Karpas-422 (cell line): ENCODE data around the gene TAGLN. TPM values are rescaled to one million over a fixed set of nuclear protein-coding genes. Genes with fewer than 3 reads are reported as not detected.
"Not testable (repeated sequence)": the region's sequence is repeated elsewhere in the genome, so short reads cannot be mapped to it uniquely, and the experiment has no call there.

Experiments
- DNase-seq: peaks from one replicate; pipeline ENCODE4 v3.0.0-alpha.2; 2015
- H2AFZ ChIP-seq: fragments of 200-600 bp; sonication (generic); 2 replicates; pipeline ENCODE4 v1.6.1; 2014; ENCODE audit warnings: antibody characterized with exemption, low read length, mixed read lengths
- H3K27ac ChIP-seq: fragments of 200-600 bp; sonication (generic); 2 replicates; pipeline ENCODE4 v1.5.1; 2014; ENCODE audit warnings: mild to moderate bottlenecking, low read length, moderate library complexity
- H3K27me3 ChIP-seq: fragments of 200-600 bp; sonication (generic); 2 replicates; pipeline ENCODE4 v1.6.1; 2014; ENCODE audit warnings: low read length, mixed read lengths
- H3K36me3 ChIP-seq: fragments of 200-600 bp; sonication (generic); 2 replicates; pipeline ENCODE4 v1.6.1; 2014; ENCODE audit warnings: low read length, mixed read lengths; ENCODE audit not compliant: insufficient read depth
- H3K4me1 ChIP-seq: fragments of 200-600 bp; sonication (generic); 2 replicates; pipeline ENCODE4 v1.6.1; 2014; ENCODE audit warnings: mild to moderate bottlenecking, low read length, mixed read lengths
- H3K4me2 ChIP-seq: fragments of 200-600 bp; sonication (generic); 2 replicates; pipeline ENCODE4 v1.6.1; 2014; ENCODE audit warnings: low read length, low read depth, mild to moderate bottlenecking; ENCODE audit not compliant: poor library complexity, severe bottlenecking
- H3K4me3 ChIP-seq: fragments of 200-600 bp; sonication (generic); 2 replicates; pipeline ENCODE4 v1.5.1; 2014; ENCODE audit warnings: mild to moderate bottlenecking, antibody characterized with exemption, low read length, mixed read lengths
- H3K79me2 ChIP-seq: fragments of 200-600 bp; sonication (generic); 2 replicates; pipeline ENCODE4 v1.6.1; 2014; ENCODE audit warnings: mild to moderate bottlenecking, low read length, mixed read lengths
- H3K9ac ChIP-seq: fragments of 200-600 bp; sonication (generic); 2 replicates; pipeline ENCODE4 v1.6.0; 2014; ENCODE audit warnings: low read length
- H3K9me2 ChIP-seq: fragments of 200-600 bp; sonication (generic), shearing (Covaris generic); replicated peaks from 2 replicates; pipeline ENCODE4 v1.6.0; 2014; ENCODE audit warnings: mild to moderate bottlenecking, low read length, moderate library complexity; ENCODE audit not compliant: insufficient read depth
- H3K9me3 ChIP-seq: fragments of 300-700, 200-600 bp; sonication (generic); 2 replicates; pipeline ENCODE4 v1.6.1; 2014; ENCODE audit warnings: low read length, mixed read lengths
- H4K20me1 ChIP-seq: fragments of 200-600 bp; sonication (generic); 2 replicates; pipeline ENCODE4 v1.6.1; 2014; ENCODE audit warnings: mild to moderate bottlenecking, antibody characterized with exemption, low read length, low read depth; ENCODE audit not compliant: insufficient read depth
- total RNA-seq: library from RNA; depleted of rRNA; stranded (reverse); fragments of >200 nt; shearing (Covaris generic); gene quantifications from 2 replicates; pipeline ENCODE4 v1.2.3, GENCODE V29; 2014; ENCODE audit warnings: low replicate concordance

Gene TAGLN
- total RNA-seq, 1 experiment from 2014 or later = 3.3 TPM

DNA sequence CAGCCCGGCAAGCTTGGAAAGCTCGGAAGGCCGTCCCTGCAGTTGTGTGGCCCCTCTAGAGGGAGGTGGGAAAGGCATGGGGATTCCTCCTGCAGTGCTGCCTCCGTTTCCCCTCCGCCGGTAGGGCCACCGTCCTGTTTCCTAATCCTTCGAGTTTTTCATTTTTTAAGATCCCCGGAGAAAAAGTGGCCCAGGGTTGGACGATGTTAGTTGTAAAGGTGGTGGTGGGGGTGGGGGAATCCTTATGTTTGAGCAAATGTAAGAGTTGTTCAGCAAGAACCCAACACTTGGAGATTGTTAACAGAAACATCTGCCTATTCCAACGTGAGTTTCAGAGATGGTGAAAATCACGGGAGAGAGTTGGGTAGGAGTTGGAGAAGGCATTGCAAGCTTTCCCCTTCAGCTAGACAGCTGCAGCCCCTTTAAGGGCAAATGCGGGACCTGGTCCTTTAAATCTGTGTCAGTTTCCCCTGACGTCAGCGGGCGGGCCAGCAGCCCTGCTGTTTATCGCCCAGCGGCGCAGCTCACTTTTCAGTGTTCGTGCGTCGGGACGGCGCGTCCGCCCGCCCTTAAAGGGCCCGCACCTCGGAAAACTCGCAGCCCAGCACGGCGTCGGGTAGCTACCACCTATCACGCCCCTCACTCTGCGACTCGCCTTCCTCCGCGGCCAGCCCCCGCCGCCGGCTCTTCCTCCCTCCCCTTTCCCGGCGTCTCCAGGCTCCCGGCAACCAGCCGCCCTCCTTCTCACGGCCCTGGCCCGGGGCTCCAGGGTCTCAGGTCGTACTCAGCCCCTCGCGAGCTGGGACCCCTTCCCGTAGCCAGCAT lies 20.7 kb upstream of the TAGLN start, which contains the start of gene SIDT2:
TSS of gene SIDT2 (plus strand) at position 534 of the 825 bp plus-strand sequence. CDS start 521 bp downstream, outside the sequence.
- Histone ChIP-seq H3K27me3 (no peaks in the 10 kb centered on the region), H3K36me3 (no peaks in the 10 kb centered on the region), H2AFZ (no peak within 1 kb of the TSS), H3K79me2 (0 out of 2 replicates have a peak, but pooled peaks cover 3% of the 10 kb centered on the region), H3K27ac (peak within 1 kb of the TSS; percentile 52), H3K4me2 (peak within 1 kb of the TSS; percentile 84), H3K9me3 (no peaks in the 10 kb centered on the region), H3K9me2 (no peaks in the 10 kb centered on the region), H4K20me1 (no peaks in the 10 kb centered on the region), H3K4me1 (peaks cover 23% of the 10 kb centered on the region), H3K4me3 (peak within 1 kb of the TSS; percentile 78), H3K9ac (peak within 1 kb of the TSS; percentile 77)
- DNase-seq = peak; percentile 92

DNA sequence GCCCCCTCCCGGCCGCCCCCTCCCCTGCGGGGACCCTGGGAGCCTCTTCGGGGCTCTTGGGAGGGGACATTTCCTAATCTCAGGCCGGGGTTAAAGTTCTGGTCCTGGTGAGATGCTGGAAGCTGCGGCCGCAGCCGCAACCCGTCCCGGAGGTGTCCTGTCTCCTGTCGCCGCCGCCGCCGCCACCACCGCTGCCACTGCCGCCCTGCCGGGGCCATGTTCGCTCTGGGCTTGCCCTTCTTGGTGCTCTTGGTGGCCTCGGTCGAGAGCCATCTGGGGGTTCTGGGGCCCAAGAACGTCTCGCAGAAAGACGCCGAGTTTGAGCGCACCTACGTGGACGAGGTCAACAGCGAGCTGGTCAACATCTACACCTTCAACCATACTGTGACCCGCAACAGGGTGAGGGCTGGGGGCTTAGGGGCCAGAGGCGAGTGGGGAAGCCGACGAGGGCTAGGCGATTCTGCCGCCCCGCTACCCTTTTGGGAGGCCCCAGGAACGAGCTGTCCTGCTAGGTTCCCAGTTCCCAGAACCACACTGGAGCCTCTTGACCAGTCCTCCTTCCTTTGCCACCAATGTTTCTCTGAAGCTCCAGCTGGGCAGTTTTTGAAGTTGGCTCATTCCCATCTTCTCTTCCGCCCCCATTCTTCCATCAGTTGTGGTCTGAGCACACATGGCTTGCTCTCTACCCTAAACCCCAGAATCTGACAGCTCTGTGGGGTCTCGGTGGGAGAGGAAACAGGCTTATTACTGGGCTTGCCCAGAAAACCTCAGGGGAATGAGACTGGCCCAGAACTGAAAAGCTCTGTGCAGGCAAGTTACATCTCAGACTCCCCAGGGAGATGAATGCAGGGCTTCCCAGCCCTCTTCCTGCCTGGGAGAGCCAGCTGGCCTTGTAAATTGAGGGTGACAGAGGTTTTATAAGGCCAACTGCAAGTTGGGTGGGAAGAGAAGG lies 19.8 kb upstream of the TAGLN start:
- no peaks in the 10 kb centered on the region for H3K9me2 ChIP-seq
- H3K36me3 ChIP-seq = no peaks in the 10 kb centered on the region
- H3K9me3 ChIP-seq = no peaks in the 10 kb centered on the region
- H3K79me2 ChIP-seq = 0 out of 2 replicates have a peak, but pooled peaks cover 3% of the 10 kb centered on the region
- H3K27me3 ChIP-seq = no peaks in the 10 kb centered on the region
- peaks cover 23% of the 10 kb centered on the region for H3K4me1 ChIP-seq
- H2AFZ ChIP-seq = no peak overlapping the region
- H3K4me2 ChIP-seq = peak overlapping the region; percentile 84
- no peaks in the 10 kb centered on the region for H4K20me1 ChIP-seq
- peak; percentile 51 for DNase-seq
- H3K27ac ChIP-seq = peak overlapping the region; percentile 52
- H3K4me3 ChIP-seq = peak overlapping the region; percentile 78
- peak overlapping the region; percentile 77 for H3K9ac ChIP-seq

DNA sequence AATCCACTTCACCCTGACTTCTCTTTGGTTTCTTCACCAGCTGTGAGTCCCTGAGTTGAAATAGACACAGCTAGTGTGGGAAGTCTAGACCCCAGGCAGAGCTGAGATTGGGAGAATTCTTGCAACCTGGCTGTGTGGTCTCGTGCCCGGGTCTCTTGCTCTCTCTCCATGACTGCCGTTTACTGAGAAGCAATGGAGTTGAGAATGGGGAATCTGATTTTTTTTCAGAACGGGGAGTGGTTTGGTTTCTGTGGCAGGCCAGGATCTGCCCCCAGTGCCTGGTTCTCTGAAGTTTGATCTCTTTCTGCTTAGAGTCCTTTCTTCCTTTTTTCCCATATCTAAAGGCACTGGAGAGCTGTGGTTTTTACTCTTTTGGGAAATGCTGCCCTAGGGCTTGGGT lies 19.1 kb upstream of the TAGLN start:
- peak; percentile 34 for DNase-seq
- H3K4me3 ChIP-seq = peak overlapping the region; percentile 78
- H3K4me2 ChIP-seq = peak overlapping the region; percentile 84
- H3K27me3 ChIP-seq = no peaks in the 10 kb centered on the region
- no peaks in the 10 kb centered on the region for H3K36me3 ChIP-seq
- H3K9me2 ChIP-seq = no peaks in the 10 kb centered on the region
- peak overlapping the region; percentile 52 for H3K27ac ChIP-seq
- 0 out of 2 replicates have a peak, but pooled peaks cover 3% of the 10 kb centered on the region for H3K79me2 ChIP-seq
- no peaks in the 10 kb centered on the region for H4K20me1 ChIP-seq
- H3K4me1 ChIP-seq = peaks cover 23% of the 10 kb centered on the region
- no peak overlapping the region for H2AFZ ChIP-seq
- no peaks in the 10 kb centered on the region for H3K9me3 ChIP-seq
- peak overlapping the region; percentile 77 for H3K9ac ChIP-seq

DNA sequence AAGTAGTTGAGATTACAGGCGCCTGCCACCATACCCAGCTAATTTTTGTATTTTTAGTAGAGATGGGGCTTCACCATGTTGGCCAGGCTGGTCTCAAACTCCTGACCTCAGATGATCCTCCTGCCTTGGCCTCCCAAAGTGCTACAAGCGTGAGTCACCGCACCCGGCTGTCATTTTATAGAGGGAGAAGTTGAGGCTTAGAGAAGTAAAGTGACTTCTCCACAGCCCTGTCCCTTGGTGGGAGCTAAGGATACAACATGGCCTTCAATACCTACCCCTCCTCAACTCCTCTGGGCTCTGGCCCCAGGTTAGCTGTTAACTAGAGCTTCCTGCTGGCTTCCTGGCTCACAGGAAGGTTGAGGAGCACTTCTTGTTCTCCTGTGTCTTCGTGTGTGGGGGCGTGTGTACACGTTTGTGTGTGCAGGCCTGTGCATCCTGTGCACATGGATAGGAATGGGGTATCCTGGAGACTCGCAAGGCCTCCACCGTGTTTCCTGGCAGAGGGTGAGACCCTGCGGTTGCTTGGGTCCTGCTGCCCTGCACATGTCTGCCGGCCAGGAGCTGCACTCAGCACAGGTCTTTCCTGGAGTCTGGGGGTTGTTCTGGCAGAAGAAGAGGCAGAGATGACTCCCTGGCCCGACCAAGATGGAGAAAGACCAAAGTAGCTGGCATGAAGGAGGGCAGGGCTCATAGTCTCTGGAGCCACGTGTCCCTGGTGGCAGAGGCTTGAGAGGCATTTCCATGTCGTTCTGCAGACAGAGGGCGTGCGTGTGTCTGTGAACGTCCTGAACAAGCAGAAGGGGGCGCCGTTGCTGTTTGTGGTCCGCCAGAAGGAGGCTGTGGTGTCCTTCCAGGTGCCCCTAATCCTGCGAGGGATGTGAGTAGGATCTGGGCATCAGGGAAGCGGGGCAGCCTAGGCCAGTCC lies 18.2 kb upstream of the TAGLN start:
- peak overlapping the region; percentile 53 for H3K9ac ChIP-seq
- peaks cover 31% of the 10 kb centered on the region for H3K4me1 ChIP-seq
- no peak overlapping the region for H3K27ac ChIP-seq
- H3K4me3 ChIP-seq = no peak overlapping the region
- H3K9me2 ChIP-seq = no peaks in the 10 kb centered on the region
- H3K9me3 ChIP-seq = no peaks in the 10 kb centered on the region
- H3K4me2 ChIP-seq = peak overlapping the region; percentile 32
- H4K20me1 ChIP-seq = no peaks in the 10 kb centered on the region
- no peaks in the 10 kb centered on the region for H3K36me3 ChIP-seq
- no peaks in the 10 kb centered on the region for H3K27me3 ChIP-seq
- H2AFZ ChIP-seq = peak overlapping the region; percentile 76; the same call in 1 of the 2 replicates
- 0 out of 2 replicates have a peak, but pooled peaks cover 3% of the 10 kb centered on the region for H3K79me2 ChIP-seq
- peak; percentile 86 for DNase-seq

DNA sequence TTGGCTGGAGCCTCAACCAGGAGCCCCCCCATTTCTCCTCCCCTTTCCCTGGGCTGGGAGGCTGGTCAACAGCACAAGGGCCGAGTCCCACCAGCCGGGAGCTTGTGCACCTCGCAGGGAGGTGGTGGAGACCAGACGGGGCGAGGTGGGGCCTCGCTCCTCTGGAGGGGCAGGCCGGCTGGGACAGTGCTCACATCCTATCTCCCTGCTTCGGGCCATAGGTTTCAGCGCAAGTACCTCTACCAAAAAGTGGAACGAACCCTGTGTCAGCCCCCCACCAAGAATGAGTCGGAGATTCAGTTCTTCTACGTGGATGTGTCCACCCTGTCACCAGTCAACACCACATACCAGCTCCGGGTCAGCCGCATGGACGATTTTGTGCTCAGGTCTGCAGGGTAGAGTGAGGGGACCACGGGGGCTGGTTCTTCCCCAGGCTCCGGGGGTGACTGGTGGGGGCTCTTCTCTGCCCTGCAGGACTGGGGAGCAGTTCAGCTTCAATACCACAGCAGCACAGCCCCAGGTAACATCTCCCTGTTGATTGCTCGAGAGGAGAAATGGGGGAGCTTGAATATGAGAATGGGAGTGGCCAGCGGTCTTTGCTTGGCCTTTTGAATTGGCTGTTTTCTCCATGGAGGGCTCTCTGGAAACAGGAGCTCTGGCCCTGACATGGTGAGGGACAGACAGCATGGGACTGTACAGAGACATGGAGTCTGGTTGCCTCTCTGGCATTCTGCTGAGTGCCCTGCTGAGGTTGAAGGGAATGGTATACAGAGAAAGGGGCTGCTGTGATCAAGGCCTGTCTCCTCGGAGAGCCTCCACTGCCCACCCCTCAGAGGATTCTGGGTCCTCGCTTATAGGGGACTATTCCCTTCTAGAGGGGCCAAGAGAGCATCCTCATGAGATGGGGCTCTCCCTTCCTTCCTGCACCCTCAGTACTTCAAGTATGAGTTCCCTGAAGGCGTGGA lies 17.3 kb upstream of the TAGLN start:
- H3K9ac ChIP-seq = no peak overlapping the region
- no peaks in the 10 kb centered on the region for H3K27me3 ChIP-seq
- no peaks in the 10 kb centered on the region for H4K20me1 ChIP-seq
- no peaks in the 10 kb centered on the region for H3K9me2 ChIP-seq
- H3K27ac ChIP-seq = no peak overlapping the region
- H3K36me3 ChIP-seq = no peaks in the 10 kb centered on the region
- no peak overlapping the region for H3K4me2 ChIP-seq
- no peak overlapping the region for H2AFZ ChIP-seq
- 0 out of 2 replicates have a peak, but pooled peaks cover 3% of the 10 kb centered on the region for H3K79me2 ChIP-seq
- no peaks in the 10 kb centered on the region for H3K9me3 ChIP-seq
- H3K4me1 ChIP-seq = peaks cover 37% of the 10 kb centered on the region
- no peak for DNase-seq
- H3K4me3 ChIP-seq = no peak overlapping the region

DNA sequence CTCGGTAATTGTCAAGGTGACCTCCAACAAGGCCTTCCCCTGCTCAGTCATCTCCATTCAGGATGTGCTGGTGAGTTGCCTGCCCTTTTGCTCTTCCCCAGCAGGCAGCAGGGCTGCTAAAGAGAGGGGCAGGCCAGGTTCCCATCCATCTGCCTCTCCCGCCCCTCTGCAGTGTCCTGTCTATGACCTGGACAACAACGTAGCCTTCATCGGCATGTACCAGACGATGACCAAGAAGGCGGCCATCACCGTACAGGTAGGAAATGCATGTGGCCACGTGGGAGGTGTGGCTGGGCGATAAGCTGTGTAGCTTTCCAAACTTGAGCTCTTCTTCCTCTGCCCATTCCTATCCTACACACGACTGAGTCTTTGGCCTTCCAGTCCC lies 16.6 kb upstream of the TAGLN start:
- H3K27me3 ChIP-seq = no peaks in the 10 kb centered on the region
- no peak overlapping the region for H3K4me2 ChIP-seq
- no peaks in the 10 kb centered on the region for H4K20me1 ChIP-seq
- no peaks in the 10 kb centered on the region for H3K9me2 ChIP-seq
- 0 out of 2 replicates have a peak, but pooled peaks cover 3% of the 10 kb centered on the region for H3K79me2 ChIP-seq
- peaks cover 37% of the 10 kb centered on the region for H3K4me1 ChIP-seq
- H3K36me3 ChIP-seq = no peaks in the 10 kb centered on the region
- no peak for DNase-seq
- no peaks in the 10 kb centered on the region for H3K9me3 ChIP-seq
- H2AFZ ChIP-seq = no peak overlapping the region
- no peak overlapping the region for H3K4me3 ChIP-seq
- no peak overlapping the region for H3K27ac ChIP-seq
- no peak overlapping the region for H3K9ac ChIP-seq

DNA sequence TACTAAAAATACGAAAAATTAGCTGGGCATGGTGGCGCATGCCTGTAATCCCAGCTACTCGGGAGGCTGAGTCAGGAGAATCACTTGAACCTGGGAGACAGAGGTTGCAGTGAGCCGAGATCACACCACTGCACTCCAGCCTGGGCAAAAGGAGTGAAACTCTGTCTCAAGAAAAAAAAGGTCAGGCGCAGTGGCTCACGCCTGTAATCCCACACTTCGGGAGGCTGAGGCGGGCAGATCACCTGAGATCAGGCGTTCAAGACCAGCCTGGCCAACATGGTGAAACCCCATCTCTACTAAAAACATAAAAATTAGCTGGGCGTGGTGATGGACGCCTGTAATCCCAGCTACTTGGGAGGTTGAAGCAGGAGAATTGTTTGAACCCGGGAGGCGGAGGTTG lies 16.0 kb upstream of the TAGLN start:
- H3K36me3 ChIP-seq, DNase-seq, H3K9ac ChIP-seq, H3K9me2 ChIP-seq, H3K27ac ChIP-seq, H3K27me3 ChIP-seq, H3K4me3 ChIP-seq, H3K9me3 ChIP-seq, H4K20me1 ChIP-seq, H3K4me2 ChIP-seq, H2AFZ ChIP-seq, H3K79me2 ChIP-seq: not testable (repeated sequence)
- H3K4me1 ChIP-seq = peaks cover 33% of the 10 kb centered on the region
